GM10847 (cell line): ENCODE results near the gene TMEM101.

Source experiments
- POLR2A ChIP-seq: IDR thresholded peaks from 2 replicates; pipeline ENCODE4 v1.6.1; 2011; ENCODE audit not compliant: insufficient read length; ENCODE audit errors: extremely low read depth

TMEM101 gene

GRCh38 chr17:44014437-44015172 is at the start of gene TMEM101:
Gene TMEM101 (minus strand): TSS chr17:44014963. CDS start chr17:44014952, 11 bp downstream.
- peak; percentile 58 for TF ChIP-seq POLR2A

- TF ChIP-seq POLR2A: no peak
Measured at GRCh38 chr17:44063704-44064639, 49.2 kb upstream of the TMEM101 start.

- no peak for TF ChIP-seq POLR2A
Measured at GRCh38 chr17:44062871-44063270, 48.1 kb upstream of the TMEM101 start.

DNA sequence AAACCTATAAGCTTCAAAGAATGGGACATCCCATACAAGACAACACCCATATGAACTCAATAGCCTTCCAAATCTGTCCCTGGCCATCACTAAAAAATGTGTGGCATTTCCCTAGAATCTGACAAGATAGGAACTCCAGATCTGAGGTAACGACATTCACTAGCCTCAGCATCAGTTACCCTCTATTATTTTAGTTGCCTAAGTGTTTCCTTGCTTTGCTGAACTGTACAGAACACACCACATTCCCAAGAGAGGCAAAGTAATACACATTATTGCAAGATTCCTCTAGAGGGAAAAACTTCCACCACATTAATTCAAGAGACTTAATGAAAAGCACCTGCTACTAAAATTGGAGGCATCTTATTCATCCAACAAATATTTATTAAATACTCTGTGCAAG is 46.7 kb upstream of the TMEM101 start:
- TF ChIP-seq POLR2A: no peak

DNA sequence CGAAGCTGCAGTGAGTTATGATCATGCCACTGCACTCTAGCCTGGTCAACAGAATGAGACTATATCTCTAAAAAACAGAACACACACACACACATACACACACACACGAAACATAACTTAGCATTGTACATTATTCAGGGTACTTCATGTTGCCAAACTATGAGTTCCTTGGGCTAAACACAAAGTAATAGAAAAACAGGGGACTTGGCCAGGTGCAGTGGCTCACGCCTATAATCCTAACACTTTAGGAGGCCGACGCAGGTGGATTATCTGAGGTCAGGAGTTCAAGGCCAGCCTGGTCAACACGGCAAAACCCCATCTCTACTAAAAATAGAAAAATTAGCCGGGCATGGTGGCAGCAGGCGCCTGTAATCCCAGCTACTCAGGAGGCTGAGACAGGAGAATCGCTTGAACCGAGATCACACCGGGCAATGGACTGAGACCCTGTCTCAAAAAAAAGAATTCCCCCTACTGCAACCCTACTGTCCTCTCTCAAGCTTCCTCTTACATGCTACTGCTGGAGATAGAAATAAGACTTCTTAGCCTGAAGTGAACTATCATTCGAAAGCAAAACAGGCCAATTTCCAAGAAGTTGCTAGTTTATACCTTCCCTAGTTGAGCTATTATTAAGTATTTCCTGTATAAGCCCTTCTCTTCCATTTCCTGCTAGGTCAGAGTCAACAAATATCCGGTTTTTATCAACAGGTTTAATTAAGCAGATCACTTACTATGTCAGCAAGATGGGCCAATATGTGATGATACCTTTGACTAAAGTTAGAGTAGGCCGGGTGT is 44.5 kb upstream of the TMEM101 start:
- no peak for TF ChIP-seq POLR2A

DNA sequence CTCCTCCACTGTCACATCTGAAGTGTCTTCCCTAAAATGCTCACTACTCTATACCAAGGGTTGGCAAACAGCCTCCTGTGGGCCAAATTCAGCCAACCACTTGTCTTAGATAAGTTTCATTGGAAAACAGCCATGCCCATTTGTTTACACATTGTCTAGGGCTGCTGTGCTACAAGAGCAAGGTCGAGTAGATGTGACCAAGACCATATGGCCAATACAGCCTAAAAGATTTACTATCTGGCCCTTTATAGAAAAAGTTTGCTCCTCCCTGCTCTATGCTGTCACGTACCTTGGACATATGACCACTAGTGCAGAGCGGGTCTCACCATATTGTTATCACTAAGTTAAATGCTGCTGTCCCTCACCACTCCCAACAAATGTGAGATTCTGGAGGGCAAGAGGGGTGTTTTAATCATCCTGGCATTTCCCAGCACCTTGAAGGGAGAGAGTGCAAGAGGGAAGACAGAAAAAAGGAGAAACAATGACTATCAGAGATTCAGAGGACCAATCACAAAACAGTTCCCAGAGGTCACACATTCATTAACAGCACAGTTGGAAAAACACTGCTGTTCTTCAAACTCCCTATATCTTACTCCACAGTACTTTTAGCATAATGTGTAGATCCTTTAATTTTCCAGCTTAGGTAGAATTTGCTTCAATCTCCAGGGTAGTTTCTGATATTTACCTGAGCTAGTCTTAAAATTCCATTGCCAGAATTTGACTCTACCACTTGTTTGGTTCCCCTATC is 38.5 kb upstream of the TMEM101 start:
- TF ChIP-seq POLR2A: no peak

GRCh38 chr17:44049294-44050060 is 34.7 kb upstream of the TMEM101 start:
- TF ChIP-seq POLR2A: no peak

DNA sequence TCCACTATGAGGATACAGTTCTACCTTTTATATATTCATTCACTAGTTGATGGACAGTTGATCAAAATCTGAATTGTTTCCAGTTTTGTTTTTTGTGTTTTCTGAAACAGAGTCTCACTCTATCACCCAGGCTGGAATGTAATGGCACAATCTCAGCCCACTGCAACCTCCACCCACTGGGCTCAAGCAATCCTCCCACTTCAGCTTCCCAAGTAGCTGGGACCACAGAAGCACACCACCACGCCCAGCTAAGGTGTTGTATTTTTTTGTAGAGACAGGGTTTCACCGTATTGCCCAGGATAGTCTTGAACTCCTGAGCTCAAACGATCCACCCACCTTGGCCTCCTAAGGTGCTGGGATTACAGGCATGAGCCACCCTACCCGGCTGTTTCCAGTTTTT is 30.7 kb upstream of the TMEM101 start:
- TF ChIP-seq POLR2A: no peak

DNA sequence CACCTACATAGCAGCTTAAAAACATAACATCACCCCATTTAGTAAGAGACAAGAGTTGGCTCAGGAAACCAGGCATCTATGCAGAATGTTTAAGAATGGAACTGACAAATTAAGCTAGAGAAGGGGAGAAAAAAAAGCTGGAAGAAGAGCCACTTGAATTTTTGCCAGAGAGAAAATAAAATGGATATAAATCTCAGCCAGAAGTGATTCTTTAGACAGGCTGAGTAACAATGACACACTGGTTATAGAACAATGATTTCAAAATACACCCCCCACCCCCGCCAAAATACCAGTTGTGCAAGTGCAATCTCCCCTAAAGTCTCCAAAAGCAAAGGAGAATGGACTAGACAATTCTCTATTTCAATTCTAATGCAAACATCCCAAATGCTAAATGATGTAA is 29.3 kb upstream of the TMEM101 start:
- TF ChIP-seq POLR2A: no peak

DNA sequence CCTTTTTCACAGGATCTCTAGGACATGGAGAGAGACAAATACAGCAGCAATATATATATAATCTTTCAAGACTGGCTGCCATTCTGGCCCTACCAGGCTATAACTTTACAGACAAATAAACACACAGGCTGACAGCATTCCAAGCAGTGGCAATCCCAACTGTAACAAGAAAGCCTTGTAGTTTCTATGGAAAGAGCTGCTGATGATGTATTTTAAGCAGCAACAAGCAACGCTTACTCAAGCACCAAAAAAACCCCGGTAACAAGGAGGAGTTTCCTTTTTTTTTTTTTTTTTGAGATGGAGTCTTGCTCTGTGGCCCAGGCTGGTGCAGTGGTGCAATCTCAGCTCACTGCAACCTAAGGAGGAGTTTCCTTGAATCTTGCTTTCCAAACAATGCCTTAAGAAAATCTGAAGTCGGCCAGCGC is 28.5 kb upstream of the TMEM101 start:
- no peak for TF ChIP-seq POLR2A

- TF ChIP-seq POLR2A: no peak
Measured at GRCh38 chr17:44039829-44040635, 25.3 kb upstream of the TMEM101 start.

DNA sequence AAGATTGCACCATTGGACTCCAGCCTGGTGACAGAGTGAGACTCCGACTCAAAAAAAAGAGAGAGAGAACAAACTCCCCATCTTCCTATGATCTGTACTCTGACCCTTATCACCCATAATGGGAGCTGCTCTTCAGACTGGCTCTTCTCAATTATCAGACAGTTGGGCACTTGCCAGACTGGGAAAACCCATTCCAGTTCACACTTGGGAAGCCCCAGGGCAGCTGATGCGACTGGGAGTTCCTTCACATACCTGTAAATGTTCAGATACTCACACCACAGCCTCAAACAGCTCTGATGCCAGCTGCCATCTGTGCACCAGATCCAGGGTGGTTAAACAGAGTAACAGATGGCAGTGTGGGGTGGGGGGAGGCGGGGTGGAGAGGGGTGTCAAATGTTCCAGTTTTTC is 23.8 kb upstream of the TMEM101 start:
- no peak for TF ChIP-seq POLR2A

DNA sequence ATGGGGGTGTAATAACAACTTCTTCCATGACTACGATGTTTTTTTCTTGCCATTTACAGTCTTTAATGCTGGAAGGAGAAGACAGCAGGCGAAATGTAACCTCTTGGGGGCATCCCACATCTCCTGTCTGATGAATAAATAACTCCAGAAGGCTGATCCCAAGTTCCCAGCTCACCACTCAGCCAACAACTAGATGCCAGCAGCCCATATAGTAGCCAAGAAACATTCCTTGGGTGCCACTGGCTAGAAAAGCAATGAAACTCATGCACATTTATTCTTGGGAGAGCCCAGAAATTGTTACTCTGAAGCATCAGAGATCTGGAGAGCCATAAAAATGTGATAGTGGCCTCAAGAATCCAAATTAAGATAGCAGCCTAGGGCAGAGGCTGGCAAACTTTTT is 22.7 kb upstream of the TMEM101 start:
- TF ChIP-seq POLR2A: no peak
